Measurements from ENCODE around the gene TMEM144.
"Not testable (repeated sequence)": the region's sequence is repeated elsewhere in the genome, so short reads cannot be mapped to it uniquely, and the experiment has no call there.

The TMEM144 gene

DNA sequence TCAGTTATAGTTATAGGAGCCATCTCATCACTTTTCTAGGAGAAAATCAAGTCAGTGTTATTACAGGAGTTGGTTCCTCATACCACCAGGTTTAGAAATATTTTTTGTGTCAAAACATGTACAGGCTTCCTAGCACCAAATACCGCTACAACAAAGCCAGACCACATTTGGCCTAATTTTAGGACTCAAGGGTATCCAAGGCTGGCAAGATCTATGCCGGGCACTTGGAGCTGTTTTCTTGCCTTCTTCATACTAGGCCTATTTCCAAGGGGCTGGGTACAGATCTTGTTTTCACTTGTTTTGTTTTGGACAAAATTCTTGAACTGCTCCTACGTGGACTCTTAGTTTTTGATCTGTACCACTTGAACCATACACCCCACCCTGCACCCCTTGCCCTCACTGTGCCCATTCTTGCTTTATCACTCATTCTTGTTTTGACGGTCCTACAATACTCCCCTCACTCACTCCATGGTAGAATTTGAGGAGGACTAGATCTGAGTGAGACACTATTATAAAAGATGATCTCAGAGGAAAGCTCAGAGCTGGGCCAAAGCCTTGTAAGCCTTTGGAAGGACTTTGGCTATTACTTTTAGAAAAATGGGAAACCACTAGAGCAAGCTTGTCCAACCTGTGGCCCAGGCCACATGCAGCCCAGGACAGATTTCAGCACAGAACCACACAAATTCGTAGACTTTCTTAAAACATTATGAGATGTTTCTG, 17.7 kb upstream of the TMEM144 start:
- no peak for DNase-seq

DNA sequence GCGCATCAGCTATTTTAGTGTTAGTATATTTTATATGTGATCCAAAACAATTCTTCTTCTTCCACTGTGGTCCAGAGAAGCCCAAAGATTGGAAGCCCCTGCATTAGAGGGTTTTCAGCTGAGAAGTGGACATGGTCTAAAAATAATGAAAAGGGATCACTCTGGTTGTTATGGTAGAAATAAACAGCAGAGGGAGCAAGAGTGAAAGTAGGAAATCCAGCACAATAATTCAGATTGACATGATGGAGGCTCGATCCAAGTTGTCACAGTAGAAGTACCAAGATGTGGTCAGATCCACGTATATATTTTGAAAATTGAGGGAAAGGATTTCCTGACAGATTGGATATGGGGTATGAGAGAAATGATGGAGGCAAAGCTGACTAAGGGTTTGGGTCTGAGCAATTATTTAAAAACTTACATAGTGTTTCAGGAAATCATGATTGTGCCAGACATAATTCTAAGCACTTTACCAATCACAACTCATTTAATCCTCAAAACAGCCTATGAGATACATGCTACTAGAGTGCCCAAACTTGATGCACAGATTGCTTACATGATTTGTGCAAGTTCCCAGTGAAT, 17.0 kb upstream of the TMEM144 start:
- DNase-seq = peak; percentile 43

DNA sequence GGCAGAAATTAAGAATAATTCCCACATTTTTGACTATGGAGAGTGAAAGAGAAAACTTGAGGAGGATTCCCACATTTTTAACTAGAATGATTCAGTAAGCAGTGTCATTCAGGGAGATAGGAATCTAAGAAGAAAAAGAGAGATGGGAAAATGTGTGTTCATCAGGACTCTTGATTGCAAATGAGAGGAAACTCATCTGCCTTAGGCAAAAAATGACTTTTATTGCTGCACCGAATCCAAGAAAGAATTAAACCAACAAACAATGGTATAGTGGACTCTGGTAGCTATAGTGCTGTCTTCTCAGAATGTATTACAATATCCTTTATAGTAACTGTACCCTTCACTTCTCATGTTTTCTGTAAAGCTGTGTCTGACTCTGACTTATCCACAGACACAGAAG, 15.0 kb upstream of the TMEM144 start:
- DNase-seq = no peak

DNA sequence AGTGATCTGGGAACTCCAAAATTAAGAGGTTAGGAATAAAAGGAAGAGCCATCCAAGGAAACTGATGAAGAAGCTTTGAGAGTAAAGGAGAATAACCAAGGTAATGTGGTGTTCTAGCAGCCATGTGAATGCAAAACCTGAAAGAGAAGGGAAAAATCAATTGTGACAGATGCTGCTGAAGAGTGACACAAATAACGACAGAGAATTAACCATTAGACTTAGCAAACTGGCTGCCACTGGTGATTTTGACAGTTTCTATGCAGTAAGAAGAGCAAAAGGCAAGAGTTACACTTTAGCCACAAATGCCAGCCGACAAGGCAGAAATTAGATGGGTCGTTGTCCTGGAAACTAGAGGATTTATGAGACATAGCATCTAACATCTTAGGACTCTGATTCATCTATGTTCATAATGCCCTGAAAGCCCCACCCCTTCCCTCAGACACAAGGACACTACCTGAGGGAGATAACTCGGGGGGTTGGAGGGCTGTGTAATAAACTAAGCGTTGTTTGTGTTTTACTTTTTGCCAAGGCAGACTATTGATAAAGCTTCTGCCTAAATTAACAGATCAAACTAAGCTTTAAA, 13.0 kb upstream of the TMEM144 start:
- DNase-seq = no peak

DNA sequence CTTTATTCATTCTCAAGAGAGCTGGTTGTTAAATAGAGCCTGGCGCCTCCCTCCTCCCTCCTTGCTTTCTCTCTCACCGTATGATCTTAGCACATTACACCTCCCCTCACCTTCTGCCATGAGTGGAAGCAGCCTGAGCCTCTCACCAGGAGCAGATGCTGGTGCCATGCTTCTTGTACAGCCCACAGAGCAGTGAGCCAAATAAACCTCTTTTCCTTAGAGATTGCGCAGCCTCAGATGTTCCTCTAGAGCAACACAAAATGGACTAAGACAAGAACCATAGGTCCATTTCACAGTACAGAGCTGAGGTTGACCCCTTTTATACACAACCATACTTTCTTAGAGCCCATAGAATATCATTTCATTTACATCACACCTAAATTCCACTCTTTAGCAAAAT, 10.1 kb upstream of the TMEM144 start:
- DNase-seq = no peak

DNA sequence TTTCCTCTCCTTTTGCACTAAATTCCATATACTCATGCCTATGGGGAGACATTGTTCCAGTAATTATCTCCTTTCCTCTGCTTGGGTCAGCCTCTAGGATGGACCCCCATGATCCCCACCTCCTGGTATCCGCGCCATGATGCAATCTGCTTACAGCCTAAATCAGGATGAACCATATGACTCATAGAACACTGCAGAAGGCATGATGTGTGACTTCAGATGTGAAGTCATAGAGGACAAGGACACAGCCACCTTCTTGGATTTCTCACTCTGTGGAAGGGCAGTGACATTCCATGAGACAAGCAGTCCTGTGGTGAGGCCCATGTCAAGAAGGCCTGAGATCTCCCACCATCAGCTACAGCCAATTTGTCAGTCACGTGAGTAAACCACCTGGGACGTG, 9.0 kb upstream of the TMEM144 start:
- no peak for DNase-seq

DNA sequence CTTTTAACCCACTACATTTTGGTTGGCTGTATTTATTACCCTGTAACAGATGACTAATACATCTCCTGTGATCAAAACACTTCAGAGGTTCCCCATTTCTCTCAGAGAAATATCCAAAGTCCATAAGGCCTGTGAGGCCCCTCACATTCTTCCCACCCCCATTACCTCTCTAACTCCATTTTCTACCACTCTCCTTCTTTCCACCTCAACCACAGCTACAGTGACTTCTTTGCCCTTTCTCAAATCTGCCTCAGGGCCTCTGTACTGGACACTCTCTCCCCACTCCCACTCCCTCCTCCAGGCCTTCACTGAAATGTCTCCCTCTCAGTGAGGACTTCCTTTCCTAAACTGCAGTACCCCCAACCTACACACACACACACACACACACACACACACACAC, 8.4 kb upstream of the TMEM144 start:
- no peak for DNase-seq

DNA sequence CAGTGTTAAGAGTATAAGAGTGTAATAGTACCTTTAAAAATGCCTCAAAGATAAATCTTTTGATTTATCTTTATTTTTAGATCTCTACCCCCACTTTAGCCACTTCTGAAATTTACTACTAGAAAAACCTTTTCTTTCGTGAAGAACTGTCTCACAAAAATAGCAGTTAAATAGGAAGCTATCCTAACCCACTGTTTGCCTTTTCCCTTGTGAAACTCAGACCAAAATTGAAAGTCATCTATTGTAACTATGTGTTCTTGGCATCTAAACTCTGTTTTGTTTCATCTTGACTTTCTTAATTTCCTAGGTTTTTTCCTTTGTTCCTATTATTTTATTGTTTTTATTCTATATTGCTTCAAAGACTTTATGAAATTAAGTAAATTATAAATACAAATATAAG, 7.8 kb upstream of the TMEM144 start:
- no peak for DNase-seq

DNA sequence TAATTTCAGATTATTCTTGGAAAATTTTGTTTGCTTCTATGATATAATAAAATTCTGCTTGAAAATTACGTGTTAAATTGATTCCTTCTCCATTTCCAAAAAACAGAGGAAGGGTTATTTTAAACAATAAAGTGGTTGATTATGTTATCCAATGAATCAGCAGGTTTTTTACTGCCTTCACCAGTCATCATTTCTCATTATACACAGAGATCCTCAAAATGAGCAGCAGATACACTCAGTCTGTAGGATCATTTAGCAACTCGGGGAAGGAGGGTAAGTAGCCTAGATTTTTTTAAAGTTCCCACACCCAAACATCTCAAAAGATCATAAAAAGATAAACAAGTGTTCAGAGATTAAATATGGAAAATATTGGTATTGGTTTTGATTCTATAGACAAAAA, 6.8 kb upstream of the TMEM144 start:
- no peak for DNase-seq

DNA sequence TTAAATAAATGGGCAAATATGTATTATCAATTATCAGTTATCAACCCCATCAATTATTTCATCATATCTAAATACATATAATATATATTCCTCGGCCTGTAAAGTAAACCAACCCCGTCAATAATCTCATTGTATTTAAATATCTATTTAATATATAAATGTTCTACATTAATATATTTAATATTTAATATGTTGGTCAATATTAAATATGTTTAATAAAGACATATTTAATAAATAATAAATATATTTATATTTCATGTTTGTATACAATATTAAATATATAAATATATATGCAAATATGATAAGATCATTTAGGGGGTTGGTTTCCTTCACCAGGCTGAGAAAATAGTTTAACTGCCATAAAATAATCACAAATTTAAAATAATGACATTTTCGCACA, 6.4 kb upstream of the TMEM144 start:
- no peak for DNase-seq

DNA sequence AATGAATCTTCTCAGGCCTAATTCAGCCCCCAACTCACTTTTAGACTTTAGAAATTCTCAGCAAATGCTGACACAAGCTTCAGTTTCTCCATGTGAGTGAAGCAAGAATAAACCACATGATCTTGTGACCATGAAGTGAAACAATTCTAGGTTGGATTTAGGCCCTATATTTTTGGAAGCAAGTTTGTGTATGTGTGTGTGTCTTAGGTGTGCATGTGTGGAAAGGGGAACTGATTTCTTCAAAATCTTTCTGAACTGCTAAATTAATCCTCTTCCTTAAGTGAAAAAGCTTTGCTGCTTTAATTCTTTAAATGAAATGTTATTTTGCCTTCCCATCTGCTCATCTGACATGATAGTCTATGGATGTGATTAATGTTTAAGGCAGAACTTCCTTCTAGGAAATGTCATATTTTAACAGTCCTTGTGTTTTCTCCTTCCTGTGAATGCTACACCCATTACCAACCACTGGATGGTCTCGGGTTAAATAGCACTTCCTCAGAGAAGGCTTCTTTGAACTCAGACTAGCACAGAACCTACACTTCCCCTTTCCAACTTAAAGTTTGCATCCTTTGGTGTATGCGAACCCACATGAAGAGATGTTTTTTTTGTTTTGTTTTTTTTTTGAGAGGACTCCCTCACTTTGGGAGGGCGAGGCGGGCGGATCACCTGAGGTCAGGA, 1.2 kb upstream of the TMEM144 start:
- DNase-seq = no peak

DNA sequence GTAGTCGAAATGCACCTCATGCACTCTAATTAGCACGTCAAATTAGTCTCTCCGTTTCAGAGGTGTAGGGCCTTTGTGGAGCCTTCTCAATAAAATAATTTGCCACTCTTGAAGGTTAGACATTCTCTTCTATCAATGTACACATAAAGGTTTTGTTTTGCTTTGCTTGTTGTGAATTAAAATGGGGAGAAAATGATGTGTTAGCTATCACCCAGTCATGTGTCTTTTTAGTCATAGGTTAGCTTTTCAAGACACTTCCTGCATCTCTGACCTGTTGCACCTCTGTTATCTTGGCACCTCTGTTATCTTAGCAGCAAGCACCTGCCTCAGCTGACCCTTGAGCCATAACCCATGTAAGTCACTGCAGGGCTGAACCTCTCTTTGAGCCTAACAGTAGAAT, 936 bp downstream of the TMEM144 start:
- DNase-seq = no peak

DNA sequence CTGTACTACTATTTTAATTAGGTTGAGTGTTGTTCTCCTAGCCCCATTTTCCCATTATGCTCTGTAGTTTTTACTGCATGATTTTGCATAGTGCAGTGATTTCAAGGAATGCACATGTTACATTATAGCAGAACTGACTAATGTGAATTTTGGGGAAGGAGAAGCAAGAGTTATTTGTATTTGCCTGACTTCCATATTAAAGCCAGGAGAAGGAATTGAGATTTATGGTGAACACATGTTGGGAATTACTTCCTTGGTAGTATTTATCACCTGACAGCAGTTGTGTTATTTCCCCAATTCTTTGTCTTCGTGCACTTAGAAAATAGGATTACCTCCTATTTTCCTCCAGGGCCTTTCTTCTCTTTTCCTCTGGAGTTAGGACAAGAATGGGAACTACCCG, 3.2 kb downstream of the TMEM144 start:
- no peak for DNase-seq

DNA sequence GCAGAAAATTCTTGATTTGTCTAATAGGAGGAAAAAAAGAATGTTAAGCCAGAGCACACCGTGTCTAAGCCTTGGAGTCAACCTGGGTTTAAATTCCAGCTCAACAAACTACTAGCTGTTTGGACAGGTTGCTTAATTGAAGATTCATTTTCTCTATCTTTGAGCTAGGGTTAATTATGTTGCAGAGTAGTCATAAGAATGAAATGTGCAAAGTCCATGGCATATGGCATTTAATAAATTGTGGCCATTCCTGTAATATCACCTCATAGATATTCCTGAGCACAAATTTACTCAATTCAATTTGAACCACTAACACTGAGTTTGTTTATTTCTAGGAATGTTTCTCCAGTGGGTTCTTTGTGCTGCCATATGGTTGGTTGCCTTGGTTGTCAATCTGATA, 4.6 kb downstream of the TMEM144 start:
- no peak for DNase-seq

DNA sequence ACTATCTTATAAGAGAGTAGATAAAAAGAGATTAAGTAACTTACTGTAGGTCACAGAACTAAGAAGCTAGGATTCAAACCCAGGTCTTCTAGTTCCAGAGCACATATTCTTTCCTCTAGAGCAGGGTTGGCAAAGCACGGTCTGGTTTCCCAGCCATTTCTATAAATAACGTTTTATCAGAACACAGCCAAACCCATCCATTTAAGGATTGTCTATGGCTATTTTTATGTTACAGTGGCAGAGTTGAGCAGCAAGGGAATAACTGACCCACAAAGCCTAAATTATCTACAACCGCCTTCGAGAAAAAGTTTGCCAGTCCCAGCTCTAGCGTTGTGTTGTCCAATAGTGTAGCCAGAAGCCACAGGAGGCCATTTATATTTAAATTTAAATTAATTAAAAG, 7.5 kb downstream of the TMEM144 start:
- DNase-seq = no peak

DNA sequence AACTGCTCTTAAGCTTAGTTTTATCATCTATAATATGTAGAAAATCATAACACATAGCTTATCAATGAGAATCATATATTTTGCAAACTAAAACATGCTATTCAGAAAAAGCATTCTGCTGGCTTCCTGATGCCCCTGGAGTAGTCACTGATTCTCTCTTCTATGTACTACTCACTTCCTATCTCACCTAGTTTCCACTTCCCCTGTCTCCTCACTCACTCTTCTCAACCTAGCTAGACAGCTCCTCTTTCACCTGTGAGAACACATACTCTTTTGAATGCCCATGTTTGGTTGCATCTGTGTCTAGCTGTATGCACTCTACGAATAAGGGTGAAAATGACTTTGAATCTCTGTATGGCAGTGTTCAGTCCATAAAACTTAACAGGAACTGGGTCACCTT, 9.3 kb downstream of the TMEM144 start:
- no peak for DNase-seq

DNA sequence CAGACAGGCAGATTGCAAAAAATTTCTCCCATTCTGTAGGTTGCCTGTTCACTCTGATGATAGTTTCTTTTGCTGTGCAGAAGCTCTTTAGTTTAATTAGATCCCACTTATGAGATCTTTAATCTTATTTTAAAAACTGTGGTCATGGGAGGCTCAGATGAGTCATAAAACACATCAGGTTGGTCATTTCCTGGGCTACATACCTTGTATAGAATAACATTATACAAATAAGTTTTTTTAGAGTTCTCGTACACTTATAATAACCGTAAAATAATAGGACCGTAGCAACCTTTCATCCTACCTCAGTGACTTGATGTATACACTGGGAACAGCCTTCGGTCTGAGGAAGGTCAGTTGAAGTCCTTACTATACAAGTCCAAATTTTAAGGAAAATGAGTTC, 14.0 kb downstream of the TMEM144 start:
- not testable (repeated sequence) for DNase-seq

DNA sequence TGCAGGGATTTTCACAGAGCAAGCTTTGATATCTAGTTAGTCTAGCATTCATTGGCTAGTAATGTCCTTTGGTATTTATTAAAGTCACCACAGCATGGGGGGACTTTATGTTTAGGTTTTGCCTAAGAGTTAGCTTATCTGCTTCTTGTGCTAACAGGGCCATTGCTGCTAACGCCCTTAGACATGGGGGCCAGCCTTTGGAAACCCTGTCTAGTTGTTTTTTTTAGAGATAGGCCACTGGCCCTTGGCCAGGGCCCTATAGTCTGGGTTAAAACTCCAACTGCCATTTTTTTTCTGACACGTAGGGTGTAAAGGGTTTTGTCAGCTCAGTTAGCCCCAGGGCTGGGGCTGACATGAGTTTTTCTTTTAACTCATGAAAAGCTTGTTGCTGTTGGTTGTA, 14.7 kb downstream of the TMEM144 start:
- not testable (repeated sequence) for DNase-seq

DNA sequence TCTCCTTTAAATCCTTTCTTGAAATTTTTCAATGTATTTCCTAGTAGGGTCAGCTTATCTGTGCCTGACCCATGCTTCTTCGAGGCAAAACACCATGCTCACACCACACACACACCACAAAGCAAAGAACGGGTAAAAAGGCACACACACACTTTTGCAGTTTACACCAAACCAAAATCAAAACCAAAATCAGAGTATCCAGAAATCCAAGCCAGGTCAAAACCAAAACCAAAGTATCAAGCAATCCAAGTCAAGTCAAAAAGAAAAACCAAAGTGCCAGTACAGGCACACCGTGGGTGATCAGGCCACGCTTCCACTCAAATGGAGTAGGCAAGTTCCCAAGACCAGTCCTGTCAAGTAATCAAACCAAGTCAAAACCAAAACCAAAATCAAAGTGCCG, 17.6 kb downstream of the TMEM144 start:
- not testable (repeated sequence) for DNase-seq

DNA sequence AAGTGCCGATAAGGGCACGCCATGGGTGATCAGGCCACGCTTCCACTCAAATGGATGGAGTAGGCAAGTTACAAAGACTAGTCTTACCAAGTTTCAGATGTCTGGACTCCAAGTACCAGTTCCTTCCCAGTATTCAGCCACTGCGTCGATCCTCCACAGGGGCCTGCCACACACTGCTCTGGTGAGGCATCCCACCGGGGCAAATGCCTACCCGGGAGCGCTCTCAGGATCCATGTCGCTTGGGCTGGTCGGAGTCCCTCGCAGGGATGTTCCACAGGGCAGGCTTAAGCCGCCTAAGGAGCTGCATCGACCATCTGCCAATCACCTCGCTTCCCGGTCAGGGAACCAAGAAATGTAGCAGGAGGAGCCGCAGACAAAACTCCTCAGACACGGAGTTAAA, 18.1 kb downstream of the TMEM144 start:
- DNase-seq = not testable (repeated sequence)

DNA sequence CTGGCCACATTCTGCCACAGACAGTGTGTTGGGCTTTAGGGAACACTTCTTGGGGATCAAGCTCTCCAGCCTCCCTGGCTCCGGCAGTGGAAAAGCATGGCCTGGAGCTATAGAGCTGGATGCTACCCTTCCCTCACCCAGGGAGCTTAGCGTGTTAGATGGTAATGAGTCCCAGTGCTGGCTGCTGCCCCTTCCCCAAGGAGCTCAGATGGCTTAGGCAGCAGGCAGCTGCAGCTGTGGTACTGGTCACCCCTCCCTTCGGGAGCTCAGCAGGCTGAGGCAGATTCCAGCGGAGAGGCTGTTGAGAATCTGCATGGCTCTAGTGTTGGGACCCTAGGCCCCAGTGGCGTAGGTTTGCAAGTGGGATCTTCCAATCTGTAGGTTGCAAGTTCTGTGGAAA, 19.5 kb downstream of the TMEM144 start:
- no peak for DNase-seq

DNA sequence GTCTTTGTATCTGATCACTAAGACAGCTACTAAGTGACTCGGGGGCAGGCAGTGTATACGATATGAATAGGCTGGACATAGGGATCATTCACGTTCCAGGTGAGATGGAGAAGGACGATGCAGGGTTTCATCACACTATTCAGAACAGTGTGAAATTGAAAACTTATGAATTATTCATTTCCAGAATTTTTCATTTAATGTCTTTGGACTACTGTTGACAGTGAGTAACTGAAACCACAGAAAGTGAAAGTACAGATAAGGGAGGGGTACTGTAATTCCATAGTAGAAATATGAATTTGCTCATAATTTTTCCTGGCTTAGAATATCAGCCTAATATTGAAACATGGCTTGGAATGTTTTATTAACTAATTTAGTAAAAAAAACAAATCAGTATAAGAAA, 24.4 kb downstream of the TMEM144 start:
- no peak for DNase-seq

DNA sequence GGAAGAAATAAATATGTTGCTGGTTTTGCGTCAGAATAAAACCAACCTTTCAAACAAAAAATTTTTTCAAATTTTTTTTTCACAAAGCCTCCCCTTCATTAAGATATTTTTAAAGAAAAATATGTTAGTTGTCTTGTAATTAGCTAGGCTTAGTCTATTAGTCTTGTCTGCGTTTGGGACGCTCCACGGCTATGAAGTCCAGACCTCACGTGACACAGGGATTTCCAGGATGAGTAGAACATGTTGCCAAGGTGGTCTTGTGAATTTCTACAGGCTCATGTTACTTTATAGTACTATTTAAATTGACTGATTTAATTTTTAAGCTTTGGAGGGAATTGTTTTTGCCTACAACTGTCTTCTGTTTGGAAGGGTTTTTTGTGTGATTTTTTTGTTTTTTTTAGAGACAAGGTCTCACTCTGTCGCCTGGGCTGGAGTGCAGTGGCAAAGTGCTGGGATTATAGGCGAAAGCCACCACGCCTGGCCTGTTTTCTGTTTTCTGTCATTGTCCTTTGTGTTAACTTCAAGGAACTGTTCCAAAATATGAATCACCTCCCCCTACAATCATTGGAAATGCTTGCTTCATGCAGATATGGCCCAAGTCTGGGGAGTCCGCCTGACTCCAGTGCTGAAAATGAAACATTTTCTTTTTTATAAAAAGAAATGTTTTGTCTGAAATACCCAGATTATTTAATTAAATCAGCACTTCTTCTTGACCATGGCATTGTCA, 26.2 kb downstream of the TMEM144 start:
- DNase-seq = no peak

DNA sequence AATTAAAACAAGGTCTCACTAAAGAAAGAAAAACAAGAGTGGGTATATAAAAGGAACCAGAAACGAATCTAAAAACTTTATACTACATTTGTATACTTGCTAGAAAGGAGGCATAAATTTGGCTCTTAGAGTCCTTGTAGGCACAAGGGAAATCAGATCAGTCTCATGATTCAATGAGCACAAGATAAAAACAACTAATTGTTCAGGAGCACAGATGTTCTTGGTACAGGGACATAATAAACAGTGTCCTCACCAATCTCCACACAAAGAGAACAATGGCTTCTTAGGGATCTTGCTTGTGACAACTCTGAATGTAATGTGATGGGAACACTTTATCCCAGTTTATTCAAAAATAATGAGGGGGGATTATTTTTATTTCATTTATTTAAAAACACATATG, 28.3 kb downstream of the TMEM144 start:
- DNase-seq = no peak
